Gastroesophageal sphincter (tissue), 4 donors: ENCODE data around the gene METRN. TPM values are rescaled to one million over a fixed set of nuclear protein-coding genes. Genes with fewer than 3 reads are reported as not detected.

Experiments
- ATAC-seq: fragments of 150-250 bp; one replicate; pipeline ENCODE4 v1.9.1; 2016; ENCODE audit warnings: mild to moderate bottlenecking, moderate library complexity
- H3K27ac ChIP-seq, 4 donors: fragments of 200-600 bp; sonication (generic) in 3 of 4; 1 replicate in 3 of 4; 2 replicates in 1 of 4; pipeline ENCODE4 v1.5.1; 2016 to 2019
- H3K27me3 ChIP-seq: fragments of 200-600 bp; sonication (generic); one replicate; pipeline ENCODE4 v1.5.1; 2019
- H3K36me3 ChIP-seq, 2 donors: fragments of 200-600 bp; sonication (generic); one replicate each; pipeline ENCODE4 v1.5.1; 2019; ENCODE audit warnings: control low read depth in 1 of 2
- H3K4me1 ChIP-seq, 3 donors: fragments of 200-600 bp; sonication (generic); 1 replicate in 2 of 3; 2 replicates in 1 of 3; pipeline ENCODE4 v1.5.1; 2016 to 2019; ENCODE audit warnings: control low read depth in 2 of 3
- H3K4me3 ChIP-seq, 2 donors: fragments of 200-600 bp; sonication (generic); one replicate each; pipeline ENCODE4 v1.5.1; 2019; ENCODE audit warnings: mild to moderate bottlenecking in 1 of 2, moderate library complexity in 1 of 2
- H3K9me3 ChIP-seq, 3 donors: fragments of 200-600 bp; sonication (generic); one replicate each; pipeline ENCODE4 v1.5.1; 2017 to 2019; ENCODE audit warnings: control low read depth in 2 of 3
- EP300 ChIP-seq: sonication (generic); formaldehyde crosslinking; IDR thresholded peaks from one replicate; pipeline ENCODE4 v1.6.1; 2017; ENCODE audit warnings: antibody characterized with exemption, mild to moderate bottlenecking
- POLR2A ChIP-seq, 2 donors: fragments of 450-650 bp; IDR thresholded peaks; one replicate each; pipeline ENCODE4 v1.6.1; 2017; ENCODE audit warnings: antibody characterized with exemption in 2 of 2, mild to moderate bottlenecking in 2 of 2, moderate library complexity in 1 of 2
- POLR2AphosphoS5 ChIP-seq: sonication (generic); formaldehyde crosslinking; IDR thresholded peaks from one replicate; pipeline ENCODE4 v1.6.1; 2017; ENCODE audit warnings: antibody characterized with exemption
- WGBS, 2 donors: methylation state at CpG; one replicate each; pipeline ENCODE4 v1.1.5; 2018; ENCODE audit warnings: low coverage in 1 of 2; 5-methylcytosine and 5-hydroxymethylcytosine counted together
- total RNA-seq, 4 donors: library from RNA; depleted of rRNA; stranded (reverse); fragments of >200 nt; gene quantifications; one replicate each; pipeline ENCODE4 v1.1.0, GENCODE V29; 2016
- TF ChIP-seq, protein P1 (sequence below), 4 experiments: fragments of 200-600 bp in 2 of 4; fragments of 450-650 bp in 2 of 4; sonication (generic) in 1 of 4; IDR thresholded peaks; one replicate each; pipeline ENCODE4 v1.5.1; 2017 to 2019; ENCODE audit warnings: antibody characterized with exemption in 4 of 4, mild to moderate bottlenecking in 2 of 4, moderate library complexity in 2 of 4

METRN gene
- total RNA-seq, 4 donors from 2014 or later: 22.6 to 77.7 (median 63.8) TPM

DNA sequence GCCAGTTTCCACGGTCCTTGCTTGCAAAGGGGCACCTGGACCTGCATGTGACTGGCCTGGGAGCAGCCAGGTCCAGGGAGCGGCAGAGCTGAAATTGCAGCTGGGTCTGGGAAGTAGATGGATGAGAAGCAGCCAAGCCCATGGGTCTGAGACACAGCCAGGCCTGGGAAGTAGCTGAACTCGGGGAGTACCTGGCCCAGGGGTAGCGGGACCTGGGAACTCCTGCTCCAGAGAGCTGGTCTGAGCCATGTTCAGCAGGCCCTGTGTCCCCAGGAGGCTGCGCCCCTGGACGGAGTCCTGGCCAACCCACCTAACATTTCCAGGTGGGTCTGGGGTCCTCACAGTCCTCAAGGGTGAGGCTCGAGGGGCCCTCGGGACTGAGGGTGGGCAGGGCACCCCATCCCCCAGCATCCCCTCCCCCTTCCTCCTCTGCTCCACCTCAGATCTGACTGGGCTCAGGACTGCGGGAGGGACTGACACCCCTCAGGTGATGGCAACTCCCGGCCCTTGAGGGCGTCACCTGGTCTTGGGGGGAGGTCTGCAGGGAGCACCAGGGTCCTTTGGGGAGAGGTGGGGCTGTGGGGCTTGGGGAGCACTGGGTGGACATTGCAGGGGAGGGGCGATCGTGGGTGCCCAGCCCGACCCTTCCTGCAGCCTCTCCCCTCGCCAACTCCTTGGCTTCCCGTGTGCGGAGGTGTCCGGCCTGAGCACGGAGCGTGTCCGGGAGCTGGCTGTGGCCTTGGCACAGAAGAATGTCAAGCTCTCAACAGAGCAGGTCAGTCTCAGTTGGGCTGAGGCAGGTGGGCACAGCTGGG is 48.7 kb downstream of the METRN start:
- Histone ChIP-seq H3K9me3 (no peaks in the 10 kb centered on the region), H3K36me3 (no peaks in the 10 kb centered on the region), H3K27me3 (peaks cover 63% of the 10 kb centered on the region), H3K4me1 (no peaks in the 10 kb centered on the region), H3K4me3 (no peak overlapping the region), H3K27ac (no peak overlapping the region)
- no peak for TF ChIP-seq POLR2AphosphoS5
- TF ChIP-seq EP300: no peak
- TF ChIP-seq, protein P1, sequence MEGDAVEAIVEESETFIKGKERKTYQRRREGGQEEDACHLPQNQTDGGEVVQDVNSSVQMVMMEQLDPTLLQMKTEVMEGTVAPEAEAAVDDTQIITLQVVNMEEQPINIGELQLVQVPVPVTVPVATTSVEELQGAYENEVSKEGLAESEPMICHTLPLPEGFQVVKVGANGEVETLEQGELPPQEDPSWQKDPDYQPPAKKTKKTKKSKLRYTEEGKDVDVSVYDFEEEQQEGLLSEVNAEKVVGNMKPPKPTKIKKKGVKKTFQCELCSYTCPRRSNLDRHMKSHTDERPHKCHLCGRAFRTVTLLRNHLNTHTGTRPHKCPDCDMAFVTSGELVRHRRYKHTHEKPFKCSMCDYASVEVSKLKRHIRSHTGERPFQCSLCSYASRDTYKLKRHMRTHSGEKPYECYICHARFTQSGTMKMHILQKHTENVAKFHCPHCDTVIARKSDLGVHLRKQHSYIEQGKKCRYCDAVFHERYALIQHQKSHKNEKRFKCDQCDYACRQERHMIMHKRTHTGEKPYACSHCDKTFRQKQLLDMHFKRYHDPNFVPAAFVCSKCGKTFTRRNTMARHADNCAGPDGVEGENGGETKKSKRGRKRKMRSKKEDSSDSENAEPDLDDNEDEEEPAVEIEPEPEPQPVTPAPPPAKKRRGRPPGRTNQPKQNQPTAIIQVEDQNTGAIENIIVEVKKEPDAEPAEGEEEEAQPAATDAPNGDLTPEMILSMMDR (IDR thresholded peaks at IDR 0.05): no peak
- no peak for TF ChIP-seq POLR2A (IDR thresholded peaks at IDR 0.05)
- WGBS, 2 donors: no CpG with 5 or more reads among the region's 21 CpGs
- ATAC-seq: no peak

DNA sequence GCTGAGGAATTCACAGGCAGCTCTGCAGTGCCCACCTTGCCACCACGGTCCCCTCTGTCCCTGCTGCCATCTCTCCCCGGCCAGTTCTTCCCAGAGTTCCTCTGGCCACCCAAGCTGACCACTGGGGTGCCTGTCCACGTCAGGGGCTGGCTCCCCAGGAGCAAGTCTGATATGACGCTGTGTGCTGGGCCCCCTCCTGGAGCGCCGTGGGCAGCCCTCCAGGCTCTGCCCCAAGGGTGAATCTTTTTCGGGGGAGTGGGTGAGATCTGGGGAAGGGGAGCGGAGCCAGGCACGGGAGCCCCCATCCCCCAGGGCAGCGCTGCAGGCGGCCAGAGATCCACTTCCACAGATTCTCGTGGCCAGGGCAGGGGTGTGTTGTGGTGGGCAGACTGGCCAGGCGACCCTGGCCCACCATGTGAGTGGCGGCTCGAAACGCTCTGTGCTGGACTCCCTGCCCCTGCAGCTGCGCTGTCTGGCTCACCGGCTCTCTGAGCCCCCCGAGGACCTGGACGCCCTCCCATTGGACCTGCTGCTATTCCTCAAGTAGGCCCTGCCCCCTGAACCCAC is 49.3 kb downstream of the METRN start:
- Histone ChIP-seq H3K27ac (no peak overlapping the region), H3K9me3 (no peaks in the 10 kb centered on the region), H3K36me3 (no peaks in the 10 kb centered on the region), H3K4me3 (no peak overlapping the region), H3K4me1 (no peaks in the 10 kb centered on the region), H3K27me3 (peaks cover 69% of the 10 kb centered on the region)
- WGBS, 2 donors: 20% methylated on average over 1 of the region's 20 CpGs; no CpG with 5 or more reads in 1 of the 2 donors
- TF ChIP-seq EP300 (no peak), POLR2AphosphoS5 (no peak), POLR2A (IDR thresholded peaks at IDR 0.05) (no peak)
- TF ChIP-seq, protein P1 (IDR thresholded peaks at IDR 0.05): no peak
- no peak for ATAC-seq

DNA sequence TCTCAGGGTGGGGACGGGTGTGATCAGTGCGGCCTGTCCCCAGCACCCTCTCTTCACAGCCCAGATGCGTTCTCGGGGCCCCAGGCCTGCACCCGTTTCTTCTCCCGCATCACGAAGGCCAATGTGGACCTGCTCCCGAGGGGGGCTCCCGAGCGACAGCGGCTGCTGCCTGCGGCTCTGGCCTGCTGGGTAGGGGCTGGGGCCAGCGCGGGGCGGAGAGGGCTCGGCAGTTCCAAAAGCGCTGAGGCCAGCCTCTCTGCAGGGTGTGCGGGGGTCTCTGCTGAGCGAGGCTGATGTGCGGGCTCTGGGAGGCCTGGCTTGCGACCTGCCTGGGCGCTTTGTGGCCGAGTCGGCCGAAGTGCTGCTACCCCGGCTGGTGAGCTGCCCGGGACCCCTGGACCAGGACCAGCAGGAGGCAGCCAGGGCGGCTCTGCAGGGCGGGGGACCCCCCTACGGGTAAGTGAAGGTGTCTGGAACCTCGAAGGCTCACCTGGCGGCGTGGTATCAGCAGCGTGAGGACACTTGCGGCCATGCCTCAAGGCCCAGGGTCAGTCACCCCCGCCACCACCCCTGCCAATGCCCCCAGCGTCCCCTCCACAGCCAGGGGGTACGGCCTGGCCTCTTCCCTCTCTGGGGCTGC is 50.0 kb downstream of the METRN start:
- ATAC-seq: no peak
- Histone ChIP-seq H3K27me3 (peaks cover 74% of the 10 kb centered on the region), H3K4me3 (no peak overlapping the region), H3K36me3 (no peaks in the 10 kb centered on the region), H3K4me1 (no peaks in the 10 kb centered on the region), H3K9me3 (no peaks in the 10 kb centered on the region), H3K27ac (no peak overlapping the region)
- no CpG with 5 or more reads among the region's 38 CpGs for WGBS, 2 donors
- TF ChIP-seq EP300: no peak
- TF ChIP-seq POLR2AphosphoS5: no peak
- TF ChIP-seq, protein P1 (IDR thresholded peaks at IDR 0.05): no peak
- no peak for TF ChIP-seq POLR2A (IDR thresholded peaks at IDR 0.05)

DNA sequence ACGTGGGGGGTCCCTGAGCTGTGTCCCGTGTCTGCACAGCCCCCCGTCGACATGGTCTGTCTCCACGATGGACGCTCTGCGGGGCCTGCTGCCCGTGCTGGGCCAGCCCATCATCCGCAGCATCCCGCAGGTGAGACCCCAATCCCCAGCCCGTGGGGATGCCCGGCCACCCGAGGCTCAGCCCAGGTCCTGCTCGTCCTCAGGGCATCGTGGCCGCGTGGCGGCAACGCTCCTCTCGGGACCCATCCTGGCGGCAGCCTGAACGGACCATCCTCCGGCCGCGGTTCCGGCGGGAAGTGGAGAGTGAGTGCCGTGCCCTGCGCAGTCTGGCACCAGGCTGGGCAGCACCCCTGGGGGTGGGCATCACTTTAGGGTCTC is 50.6 kb downstream of the METRN start:
- no peaks in the 10 kb centered on the region for H3K9me3 ChIP-seq
- no peaks in the 10 kb centered on the region for H3K4me1 ChIP-seq
- no peak overlapping the region for H3K4me3 ChIP-seq
- no CpG with 5 or more reads among the region's 29 CpGs for WGBS, 2 donors
- H3K27ac ChIP-seq: no peak overlapping the region
- no peaks in the 10 kb centered on the region for H3K36me3 ChIP-seq
- no peak for ATAC-seq
- TF ChIP-seq EP300: no peak
- TF ChIP-seq, protein P1 (IDR thresholded peaks at IDR 0.05): no peak
- no peak for TF ChIP-seq POLR2AphosphoS5
- TF ChIP-seq POLR2A (IDR thresholded peaks at IDR 0.05): no peak
- H3K27me3 ChIP-seq: peaks cover 74% of the 10 kb centered on the region
